ENCODE results near the gene CDK2AP2. TPM values are rescaled to one million over a fixed set of nuclear protein-coding genes. Genes with fewer than 3 reads are reported as not detected.

CDK2AP2 gene
- total and polyA plus RNA-seq, 7 donors, result 13.3 to 126 (median 32.9) TPM

DNA sequence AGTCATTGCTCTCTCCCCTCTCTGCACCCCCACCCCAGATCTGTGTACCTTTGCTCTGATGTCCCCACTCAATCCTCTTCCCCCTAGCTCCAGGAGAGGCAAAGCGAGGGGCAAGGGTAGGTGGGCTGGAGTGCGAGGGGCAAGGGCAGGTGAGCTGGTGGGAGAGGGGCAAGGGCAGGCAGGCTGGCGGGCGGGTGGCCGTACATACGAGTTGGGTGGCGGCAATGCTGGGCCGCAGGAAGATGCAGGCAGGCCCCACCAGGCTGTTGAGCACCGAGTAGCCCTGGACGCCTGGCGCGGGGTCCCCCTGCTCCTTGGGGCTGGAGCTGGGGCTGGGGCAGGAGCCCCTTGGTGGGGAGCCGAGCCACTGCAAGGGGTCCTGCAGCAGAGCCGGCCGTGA lies 14.4 kb upstream of the CDK2AP2 start:
- Histone ChIP-seq H3K27ac (no peak overlapping the region), H3K27me3 (no peaks in the 10 kb centered on the region), H3K9me3 (no peaks in the 10 kb centered on the region), H3K36me3 (no peaks in the 10 kb centered on the region), H3K4me3 (no peak overlapping the region), H3K4me1 (no peaks in the 10 kb centered on the region)
- 93 to 95% methylated on average over 15 of the region's 15 CpGs for WGBS, 2 donors
- intact Hi-C loops (cut with DNase I), result no loop called here
- TF ChIP-seq POLR2AphosphoS5 (IDR thresholded peaks at IDR 0.05), result no peak
- TF ChIP-seq POLR2A (IDR thresholded peaks at IDR 0.05), result no peak
- TF ChIP-seq, protein P1, sequence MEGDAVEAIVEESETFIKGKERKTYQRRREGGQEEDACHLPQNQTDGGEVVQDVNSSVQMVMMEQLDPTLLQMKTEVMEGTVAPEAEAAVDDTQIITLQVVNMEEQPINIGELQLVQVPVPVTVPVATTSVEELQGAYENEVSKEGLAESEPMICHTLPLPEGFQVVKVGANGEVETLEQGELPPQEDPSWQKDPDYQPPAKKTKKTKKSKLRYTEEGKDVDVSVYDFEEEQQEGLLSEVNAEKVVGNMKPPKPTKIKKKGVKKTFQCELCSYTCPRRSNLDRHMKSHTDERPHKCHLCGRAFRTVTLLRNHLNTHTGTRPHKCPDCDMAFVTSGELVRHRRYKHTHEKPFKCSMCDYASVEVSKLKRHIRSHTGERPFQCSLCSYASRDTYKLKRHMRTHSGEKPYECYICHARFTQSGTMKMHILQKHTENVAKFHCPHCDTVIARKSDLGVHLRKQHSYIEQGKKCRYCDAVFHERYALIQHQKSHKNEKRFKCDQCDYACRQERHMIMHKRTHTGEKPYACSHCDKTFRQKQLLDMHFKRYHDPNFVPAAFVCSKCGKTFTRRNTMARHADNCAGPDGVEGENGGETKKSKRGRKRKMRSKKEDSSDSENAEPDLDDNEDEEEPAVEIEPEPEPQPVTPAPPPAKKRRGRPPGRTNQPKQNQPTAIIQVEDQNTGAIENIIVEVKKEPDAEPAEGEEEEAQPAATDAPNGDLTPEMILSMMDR (IDR thresholded peaks at IDR 0.05), result no peak
- no peak for TF ChIP-seq EP300 (IDR thresholded peaks at IDR 0.05)
- no peak for DNase-seq

DNA sequence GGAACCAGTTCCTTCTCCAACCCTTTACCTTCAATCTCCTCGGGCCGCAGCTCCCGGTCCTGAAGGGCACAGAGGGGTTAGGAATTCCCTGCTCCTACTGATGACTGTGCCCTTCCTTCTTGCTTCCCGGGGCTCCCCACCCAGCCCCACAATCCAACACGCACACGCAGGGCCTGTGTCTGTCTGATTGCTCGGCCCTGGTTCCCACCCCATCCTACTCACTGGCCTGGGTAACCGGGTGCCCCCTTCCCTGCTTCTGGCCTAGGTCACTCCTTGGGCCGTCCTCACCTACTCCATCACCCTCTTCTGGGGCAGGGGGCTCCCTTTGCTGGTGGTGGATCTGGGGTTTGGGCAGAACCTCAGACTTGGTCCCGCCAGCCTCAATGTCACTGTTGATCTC lies 14.0 kb upstream of the CDK2AP2 start:
- DNase-seq, result no peak
- H3K27me3 ChIP-seq, result no peaks in the 10 kb centered on the region
- H3K4me1 ChIP-seq, result no peaks in the 10 kb centered on the region
- intact Hi-C loops (cut with DNase I), result no loop called here
- TF ChIP-seq EP300 (IDR thresholded peaks at IDR 0.05), result no peak
- no peak for TF ChIP-seq POLR2AphosphoS5 (IDR thresholded peaks at IDR 0.05)
- TF ChIP-seq, protein P1 (IDR thresholded peaks at IDR 0.05), result no peak
- no peak for TF ChIP-seq POLR2A (IDR thresholded peaks at IDR 0.05)
- H3K27ac ChIP-seq, result no peak overlapping the region
- H3K36me3 ChIP-seq, result no peaks in the 10 kb centered on the region
- H3K4me3 ChIP-seq, result no peak overlapping the region
- no peaks in the 10 kb centered on the region for H3K9me3 ChIP-seq
- WGBS, 2 donors, result 88 to 92% methylated on average over 10 of the region's 10 CpGs

DNA sequence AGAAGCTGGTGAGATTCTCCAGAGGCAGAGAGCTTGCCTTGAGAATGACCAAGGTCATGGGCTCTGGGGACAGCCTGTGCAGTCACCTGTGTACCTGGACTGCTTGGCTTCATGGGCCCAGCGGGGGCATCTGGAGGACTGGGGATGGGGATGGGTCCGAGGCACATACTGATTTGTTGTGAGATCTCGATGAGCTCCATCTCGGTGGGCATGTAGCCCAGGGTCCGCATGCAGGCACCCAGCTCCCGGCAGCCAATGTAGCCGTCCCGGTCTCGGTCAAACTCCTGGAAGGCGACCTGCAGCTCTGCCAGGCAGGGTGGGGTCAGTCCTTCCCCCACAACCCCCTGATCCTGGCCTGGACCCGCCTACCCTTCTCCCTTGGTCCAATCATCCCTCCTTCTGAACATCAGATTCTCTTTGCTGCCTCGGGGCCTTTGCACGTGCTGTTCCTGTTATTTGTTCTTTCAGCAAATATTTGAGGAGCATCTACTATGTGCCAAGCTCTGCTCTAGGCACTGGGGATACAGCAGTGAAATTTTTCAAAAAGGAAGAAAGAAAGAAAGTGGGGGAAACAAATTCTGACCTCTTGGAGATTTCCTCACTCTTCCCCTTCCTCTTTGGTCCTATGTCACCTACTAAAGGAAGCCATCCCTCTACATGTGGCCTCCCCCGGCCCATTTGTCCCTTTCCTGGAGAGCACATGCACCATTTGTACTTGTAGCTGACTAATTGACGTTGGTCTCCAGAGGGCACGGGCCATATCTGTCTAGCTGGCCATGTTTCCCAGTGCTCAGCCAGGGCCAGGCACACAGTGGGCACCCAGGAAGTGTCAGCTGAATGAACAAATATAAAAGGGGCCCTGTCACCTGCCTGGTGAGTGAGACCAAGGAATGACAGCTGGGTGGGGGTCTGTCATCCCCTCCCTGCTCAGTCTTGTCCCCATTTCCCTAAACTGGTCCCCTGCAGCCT lies 13.2 kb upstream of the CDK2AP2 start:
- H3K36me3 ChIP-seq, result no peaks in the 10 kb centered on the region
- H3K27ac ChIP-seq, result no peak overlapping the region
- DNase-seq, result no peak
- H3K4me1 ChIP-seq, result no peaks in the 10 kb centered on the region
- intact Hi-C loops (cut with DNase I), result no loop called here
- no peaks in the 10 kb centered on the region for H3K27me3 ChIP-seq
- H3K4me3 ChIP-seq, result no peak overlapping the region
- H3K9me3 ChIP-seq, result no peaks in the 10 kb centered on the region
- 91 to 93% methylated on average over 16 of the region's 16 CpGs for WGBS, 2 donors
- TF ChIP-seq POLR2AphosphoS5 (IDR thresholded peaks at IDR 0.05) (no peak), EP300 (IDR thresholded peaks at IDR 0.05) (no peak), POLR2A (IDR thresholded peaks at IDR 0.05) (no peak)
- TF ChIP-seq, protein P1 (IDR thresholded peaks at IDR 0.05), result no peak

DNA sequence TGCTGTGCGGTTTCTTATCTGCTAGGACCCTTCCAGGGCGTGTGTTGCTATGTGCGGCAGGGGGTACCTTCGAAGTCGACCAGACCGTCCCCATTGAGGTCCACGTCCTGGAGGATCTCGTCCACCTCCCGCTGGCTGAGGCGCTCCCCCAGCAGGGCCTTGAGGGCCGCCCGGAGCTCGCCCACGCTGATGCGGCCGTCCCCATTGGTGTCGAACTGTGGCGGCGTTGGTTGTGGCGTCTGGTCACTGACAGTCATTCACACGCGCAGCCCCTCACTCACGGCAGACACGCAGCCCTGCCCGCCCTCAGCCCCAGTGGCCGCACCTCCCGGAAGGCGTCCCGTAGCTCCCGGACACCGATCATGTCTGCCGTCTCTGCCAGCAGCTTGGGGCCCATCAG lies 11.8 kb upstream of the CDK2AP2 start:
- TF ChIP-seq POLR2AphosphoS5 (IDR thresholded peaks at IDR 0.05) (no peak), POLR2A (IDR thresholded peaks at IDR 0.05) (no peak), EP300 (IDR thresholded peaks at IDR 0.05) (no peak)
- TF ChIP-seq, protein P1 (IDR thresholded peaks at IDR 0.05), result no peak
- Histone ChIP-seq H3K4me1 (no peaks in the 10 kb centered on the region), H3K36me3 (no peaks in the 10 kb centered on the region), H3K4me3 (no peak overlapping the region), H3K9me3 (no peaks in the 10 kb centered on the region), H3K27me3 (no peaks in the 10 kb centered on the region), H3K27ac (no peak overlapping the region)
- DNase-seq, result no peak
- intact Hi-C loops (cut with DNase I), result no loop called here
- 94 to 95% methylated on average over 32 of the region's 32 CpGs for WGBS, 2 donors
